Skeletal muscle tissue (tissue), 4 donors: Measurements from ENCODE around the gene LACTBL1. TPM values are rescaled to one million over a fixed set of nuclear protein-coding genes. Genes with fewer than 3 reads are reported as not detected.

Source experiments
- H3K27ac ChIP-seq: one replicate; pipeline ENCODE4 v1.7.0; 2013; ENCODE audit warnings: mild to moderate bottlenecking, low read depth, low read length, inconsistent platforms
- H3K27me3 ChIP-seq, 3 donors: one replicate each; pipeline ENCODE4 v1.7.0; 2013; ENCODE audit warnings: low read length in 3 of 3; ENCODE audit not compliant: control insufficient read depth in 3 of 3, insufficient read depth in 3 of 3
- H3K36me3 ChIP-seq, 3 donors: one replicate each; pipeline ENCODE4 v1.7.0; 2013; ENCODE audit warnings: low read length in 3 of 3; ENCODE audit not compliant: control insufficient read depth in 3 of 3, insufficient read depth in 3 of 3
- H3K4me1 ChIP-seq, 3 donors: one replicate each; pipeline ENCODE4 v1.7.0; 2013; ENCODE audit warnings: low read length in 3 of 3, mild to moderate bottlenecking in 3 of 3; ENCODE audit not compliant: control insufficient read depth in 3 of 3, insufficient read depth in 3 of 3
- H3K4me3 ChIP-seq, 3 donors: one replicate each; pipeline ENCODE4 v1.7.0; 2013; ENCODE audit warnings: low read length in 3 of 3
- H3K9ac ChIP-seq, 3 donors: one replicate each; pipeline ENCODE4 v1.7.0; 2013; ENCODE audit warnings: low read length in 3 of 3, mild to moderate bottlenecking in 3 of 3, moderate library complexity in 2 of 3, low read depth in 1 of 3
- H3K9me3 ChIP-seq, 3 donors: one replicate each; pipeline ENCODE4 v1.7.0; 2013; ENCODE audit warnings: low read length in 3 of 3; ENCODE audit not compliant: control insufficient read depth in 3 of 3
- total RNA-seq: library from RNA; depleted of rRNA; stranded (reverse); fragments of >200 nt; gene quantifications from one replicate; pipeline ENCODE4 v1.2.3, GENCODE V29; 2014
- donor health status: Osteomylitis.

LACTBL1 gene
- total RNA-seq, 1 donor from 2014 or later: not detected

DNA sequence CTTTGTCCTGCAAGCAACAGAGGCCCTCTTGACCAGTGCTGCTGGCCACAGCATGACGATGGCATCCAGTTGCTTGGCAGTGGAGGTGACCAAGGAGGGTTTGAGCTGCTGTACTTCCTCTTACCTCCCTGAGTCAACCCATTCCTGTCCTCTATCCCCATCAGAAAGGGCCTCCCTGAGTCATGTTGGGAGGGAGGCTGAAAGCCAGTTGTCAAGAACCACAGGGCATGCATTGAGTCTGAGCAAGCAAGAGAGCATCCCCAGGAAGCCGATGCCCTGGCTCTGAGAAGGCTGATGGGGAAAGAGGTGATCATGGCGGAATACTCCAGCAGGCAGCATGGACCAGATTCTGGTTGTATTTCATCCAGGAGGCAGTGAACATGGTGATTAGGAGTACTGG lies 69.6 kb downstream of the LACTBL1 start:
- Histone ChIP-seq H3K27ac (no peak overlapping the region), H3K4me1 (no peaks in the 10 kb centered on the region), H3K9me3 (no peaks in the 10 kb centered on the region), H3K27me3 (peaks cover 0 to 8% (median 7%) of the 10 kb centered on the region in 3 donors), H3K36me3 (no peaks in the 10 kb centered on the region), H3K9ac (no peak overlapping the region), H3K4me3 (no peak overlapping the region)

Other genes with a start within 250 kb of the LACTBL1 start
- gene TEX46, start 43.0 kb upstream of the LACTBL1 start, total RNA-seq: not detected
- gene KDM1A, start 46.6 kb upstream of the LACTBL1 start, total RNA-seq: 103 TPM
- gene LUZP1, start 196.0 kb upstream of the LACTBL1 start, total RNA-seq: 9.9 TPM
- not detected for gene HTR1D, start 244.6 kb upstream of the LACTBL1 start, total RNA-seq